IMR-90 (cell line): ENCODE results near the gene FAM193A. TPM values are rescaled to one million over a fixed set of nuclear protein-coding genes. Genes with fewer than 3 reads are reported as not detected.

Experiments
- ATAC-seq: fragments of 200-7000 bp; cut with Tn5 transposase; 2 replicates; pipeline ENCODE4 v1.9.1; 2020; ENCODE audit warnings: low read depth, mild to moderate bottlenecking, moderate library complexity
- BruUV-seq: library from RNA; stranded (reverse); fragments of 400-500 nt; replicated peaks from 2 replicates; lab custom pipeline; 2021; lab: Mats Ljungman, UMichigan
- CTCF ChIA-PET: fragments of 300-600 bp; formaldehyde crosslinking; extraction: SDS; loops from one replicate; lab custom pipeline; 2021; ENCODE audit warnings: antibody characterized with exemption; lab: Yijun Ruan, JAX
- POLR2A ChIA-PET: fragments of 300-600 bp; sonication (Branson Sonifier 250); formaldehyde crosslinking; loops from one replicate; lab custom pipeline; 2022; ENCODE audit warnings: antibody characterized with exemption; ENCODE audit not compliant: unreplicated experiment; lab: Charles Lee
- DNase-seq: peaks from one replicate; pipeline ENCODE4 v3.0.0; 2013
- H2AFZ ChIP-seq: replicated peaks from 2 replicates; pipeline ENCODE3; 2013; ENCODE audit warnings: low read length, mild to moderate bottlenecking; ENCODE audit not compliant: poor library complexity
- H2AK5ac ChIP-seq: 2 replicates; pipeline ENCODE4 v1.6.1; 2013; ENCODE audit warnings: low read depth, low read length, inconsistent platforms
- H2AK9ac ChIP-seq: replicated peaks from 2 replicates; pipeline ENCODE3; 2013; ENCODE audit warnings: mild to moderate bottlenecking, low read depth, low read length, moderate library complexity; ENCODE audit not compliant: poor library complexity
- H2BK120ac ChIP-seq: 2 replicates; pipeline ENCODE4 v1.6.1; 2013; ENCODE audit warnings: low read depth, low read length, inconsistent platforms
- H2BK15ac ChIP-seq: 3 replicates; pipeline ENCODE4 v1.6.1; 2013; ENCODE audit warnings: low read depth, low read length, inconsistent platforms
- H2BK20ac ChIP-seq: 2 replicates; pipeline ENCODE4 v1.6.1; 2013; ENCODE audit warnings: low read depth, mild to moderate bottlenecking, inconsistent platforms, low read length, moderate library complexity
- H2BK5ac ChIP-seq: 2 replicates; pipeline ENCODE4 v1.6.1; 2013; ENCODE audit warnings: mild to moderate bottlenecking, low read depth, low read length, inconsistent platforms; ENCODE audit not compliant: poor library complexity, severe bottlenecking
- H3K14ac ChIP-seq: replicated peaks from 2 replicates; pipeline ENCODE4 v1.6.1; 2013; ENCODE audit warnings: low read depth, low read length, inconsistent platforms
- H3K18ac ChIP-seq: 2 replicates; pipeline ENCODE4 v1.6.1; 2013; ENCODE audit warnings: low read depth, low read length, control low read depth
- H3K23ac ChIP-seq: 2 replicates; pipeline ENCODE4 v1.6.1; 2013; ENCODE audit warnings: low read depth, low read length, inconsistent platforms
- H3K27ac ChIP-seq: 2 replicates; pipeline ENCODE4 v1.5.1; 2013; ENCODE audit warnings: mild to moderate bottlenecking, control low read depth, low read length; ENCODE audit not compliant: insufficient read depth
- H3K27me3 ChIP-seq: 2 replicates; pipeline ENCODE4 v1.6.1; 2013; ENCODE audit warnings: low read length; ENCODE audit not compliant: control insufficient read depth, insufficient read depth
- H3K36me3 ChIP-seq: 2 replicates; pipeline ENCODE4 v1.6.1; 2013; ENCODE audit warnings: low read length, mixed read lengths; ENCODE audit not compliant: control insufficient read depth, insufficient read depth
- H3K4ac ChIP-seq: 2 replicates; pipeline ENCODE4 v1.6.1; 2013; ENCODE audit warnings: low read depth, low read length, inconsistent platforms
- H3K4me1 ChIP-seq: 2 replicates; pipeline ENCODE4 v1.6.1; 2013; ENCODE audit warnings: low read length, mixed read lengths; ENCODE audit not compliant: control insufficient read depth, insufficient read depth
- H3K4me2 ChIP-seq: 2 replicates; pipeline ENCODE4 v1.6.1; 2013; ENCODE audit warnings: low read depth, mild to moderate bottlenecking, control low read depth, low read length, moderate library complexity
- H3K4me3 ChIP-seq: 2 replicates; pipeline ENCODE4 v1.5.1; 2013; ENCODE audit warnings: low read depth, mild to moderate bottlenecking, control low read depth, low read length, moderate library complexity; ENCODE audit not compliant: insufficient read depth
- H3K56ac ChIP-seq: 2 replicates; pipeline ENCODE4 v1.6.1; 2013; ENCODE audit warnings: low read length, inconsistent platforms; ENCODE audit not compliant: insufficient read depth; ENCODE audit errors: extremely low read depth
- H3K79me1 ChIP-seq, 2 experiments: 2 replicates each; pipeline ENCODE4 v1.6.1; 2013; ENCODE audit warnings: low read length in 2 of 2, inconsistent platforms in 1 of 2, low read depth in 1 of 2
- H3K9ac ChIP-seq: 2 replicates; pipeline ENCODE4 v1.6.1; 2013; ENCODE audit warnings: low read depth, low read length, control low read depth
- H3K9me1 ChIP-seq: 2 replicates; pipeline ENCODE4 v1.6.1; 2013; ENCODE audit warnings: low read length, inconsistent platforms; ENCODE audit not compliant: insufficient read depth
- H3K9me3 ChIP-seq: 2 replicates; pipeline ENCODE4 v1.6.1; 2013; ENCODE audit warnings: low read length; ENCODE audit not compliant: control insufficient read depth, insufficient read depth
- H4K20me1 ChIP-seq: 2 replicates; pipeline ENCODE4 v1.6.1; 2013; ENCODE audit warnings: low read length, inconsistent platforms; ENCODE audit not compliant: insufficient read depth
- H4K5ac ChIP-seq: 2 replicates; pipeline ENCODE4 v1.6.1; 2013; ENCODE audit warnings: mild to moderate bottlenecking, low read depth, low read length, control low read depth
- H4K8ac ChIP-seq, 2 experiments: 2 replicates each; pipeline ENCODE4 v1.6.1; 2013; ENCODE audit warnings: low read depth in 2 of 2, low read length in 2 of 2, control low read depth in 1 of 2, inconsistent platforms in 1 of 2
- H4K91ac ChIP-seq: 2 replicates; pipeline ENCODE4 v1.6.1; 2013; ENCODE audit warnings: low read depth, low read length, inconsistent platforms; ENCODE audit not compliant: insufficient read depth
- BHLHE40 ChIP-seq: fragments of 150-350 bp; IDR thresholded peaks from 2 replicates; pipeline ENCODE4 v1.6.1; 2016; ENCODE audit warnings: mild to moderate bottlenecking, low read depth, low read length
- CEBPB ChIP-seq: IDR thresholded peaks from 2 replicates; pipeline ENCODE4 v1.6.1; 2012; ENCODE audit warnings: low read depth, low read length, improper control_type of control experiment
- CHD1 ChIP-seq: IDR thresholded peaks from 2 replicates; pipeline ENCODE4 v1.6.1; 2012; ENCODE audit warnings: low read depth, low read length, improper control_type of control experiment
- FOS ChIP-seq: fragments of 150-350 bp; IDR thresholded peaks from 2 replicates; pipeline ENCODE4 v1.6.1; 2016; ENCODE audit warnings: low read depth, low read length
- MAFK ChIP-seq: IDR thresholded peaks from 2 replicates; pipeline ENCODE4 v1.6.1; 2012; ENCODE audit warnings: low read depth, low read length, improper control_type of control experiment
- MAZ ChIP-seq: IDR thresholded peaks from 2 replicates; pipeline ENCODE4 v1.6.1; 2012; ENCODE audit warnings: low read depth, mild to moderate bottlenecking, low read length, improper control_type of control experiment, moderate library complexity, borderline replicate concordance
- MXI1 ChIP-seq: IDR thresholded peaks from 2 replicates; pipeline ENCODE4 v1.6.1; 2012; ENCODE audit warnings: low read depth, mild to moderate bottlenecking, low read length, moderate library complexity, borderline replicate concordance
- NFE2L2 ChIP-seq: fragments of 150-350 bp; IDR thresholded peaks from 2 replicates; pipeline ENCODE4 v1.6.1; 2016; ENCODE audit warnings: low read depth, mild to moderate bottlenecking, low read length
- RAD21 ChIP-seq: IDR thresholded peaks from 2 replicates; pipeline ENCODE4 v1.6.1; 2012; ENCODE audit warnings: low read length, improper control_type of control experiment
- RFX5 ChIP-seq: IDR thresholded peaks from 2 replicates; pipeline ENCODE4 v1.8.0; 2012; ENCODE audit warnings: low read depth, mild to moderate bottlenecking, low read length, moderate library complexity
- SMC3 ChIP-seq: fragments of 150-350 bp; IDR thresholded peaks from 2 replicates; pipeline ENCODE4 v1.6.1; 2016; ENCODE audit warnings: low read depth, mild to moderate bottlenecking, antibody characterized with exemption, low read length, moderate library complexity
- WGBS, 2 experiments: methylation state at CpG; one replicate each; pipeline versions ENCODE4 v1.1.5 to v1.1.7; 2013; ENCODE audit warnings: missing lambda C conversion rate in 2 of 2; ENCODE audit not compliant: insufficient read length in 1 of 2; ENCODE audit errors: extremely low coverage in 2 of 2; 5-methylcytosine and 5-hydroxymethylcytosine counted together
- dilution Hi-C: fragments of 300-500 bp; cut with HindIII; formaldehyde crosslinking; loops from one replicate; pipeline ENCODE4 v1.14.3; 2018; ENCODE audit warnings: low sequenced_read_pairs; ENCODE audit not compliant: unreplicated experiment
- in situ Hi-C: fragments of 300-500 bp; cut with MboI; formaldehyde crosslinking; loops from 3 replicates; pipeline ENCODE4 v1.14.3; 2019; ENCODE audit warnings: low sequenced_read_pairs, inconsistent platforms, mixed read lengths
- intact Hi-C: fragments of 100-400 bp; cut with micrococcal nuclease; formaldehyde crosslinking; loops from 2 replicates; pipeline ENCODE4 v1.10.0; 2022
- polyA plus RNA-seq, 3 experiments: library from polyadenylated mRNA; depleted of rRNA; stranded (reverse); fragments of >200 nt; gene quantifications; 2 replicates each; pipeline ENCODE4 v1.2.3, GENCODE V29; 2012; ENCODE audit warnings: low replicate concordance in 1 of 3
- total RNA-seq: library from RNA; depleted of rRNA; stranded (reverse); fragments of >200 nt; gene quantifications from 2 replicates; pipeline ENCODE4 v1.2.3, GENCODE V29; 2012
- TF ChIP-seq, protein P1 (sequence below): fragments of 150-350 bp; IDR thresholded peaks from 2 replicates; pipeline ENCODE4 v1.6.1; 2016; ENCODE audit warnings: low read depth, mild to moderate bottlenecking, low read length, moderate library complexity, borderline replicate concordance
- TF ChIP-seq, protein P2 (sequence below): fragments of 150-350 bp; IDR thresholded peaks from 2 replicates; pipeline ENCODE4 v1.6.1; 2017; ENCODE audit warnings: mild to moderate bottlenecking, antibody characterized with exemption, low read length, low read depth

FAM193A gene
- total and polyA plus RNA-seq, 2 of the 4 experiments (the other 2 are of a cell fraction), result 6.8 to 11.0 TPM

DNA sequence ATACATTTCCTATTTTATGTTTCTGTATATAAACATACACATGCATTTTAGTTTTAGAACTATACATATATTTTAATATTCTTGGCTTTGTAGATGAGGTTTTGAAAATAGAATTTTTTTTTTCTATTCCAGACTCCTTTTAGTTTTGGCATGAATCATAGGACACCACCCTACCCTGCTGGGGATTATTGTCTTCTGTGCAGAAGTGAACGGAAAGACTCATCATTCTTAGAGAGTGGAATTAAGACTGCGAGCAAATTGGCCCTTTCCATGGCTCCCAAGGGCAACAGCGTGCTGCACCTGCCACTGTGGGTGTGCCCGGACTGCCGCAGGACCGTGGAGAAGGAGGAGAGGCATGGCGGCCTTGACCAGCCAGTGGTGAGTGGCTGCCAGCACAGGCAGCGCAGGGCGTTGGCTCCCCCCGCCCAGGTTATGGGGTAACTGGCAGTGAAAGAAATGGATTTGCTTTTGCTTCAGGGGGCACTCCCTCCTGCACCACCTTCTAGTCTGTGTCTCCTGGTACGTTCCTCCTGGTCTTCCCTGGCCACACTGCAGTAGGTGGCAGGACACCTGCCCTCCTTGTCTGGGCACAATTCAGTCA lies 59.6 kb downstream of the FAM193A start:
- no peak for DNase-seq
- dilution Hi-C loops (no loop called here), in situ Hi-C loops (no loop called here), intact Hi-C loops (no loop called here)
- TF ChIP-seq MAFK (no peak), CEBPB (no peak), NFE2L2 (no peak), RAD21 (no peak), SMC3 (no peak), BHLHE40 (no peak), MXI1 (no peak), RFX5 (no peak), FOS (no peak), MAZ (no peak), CHD1 (no peak)
- TF ChIP-seq, protein P1, sequence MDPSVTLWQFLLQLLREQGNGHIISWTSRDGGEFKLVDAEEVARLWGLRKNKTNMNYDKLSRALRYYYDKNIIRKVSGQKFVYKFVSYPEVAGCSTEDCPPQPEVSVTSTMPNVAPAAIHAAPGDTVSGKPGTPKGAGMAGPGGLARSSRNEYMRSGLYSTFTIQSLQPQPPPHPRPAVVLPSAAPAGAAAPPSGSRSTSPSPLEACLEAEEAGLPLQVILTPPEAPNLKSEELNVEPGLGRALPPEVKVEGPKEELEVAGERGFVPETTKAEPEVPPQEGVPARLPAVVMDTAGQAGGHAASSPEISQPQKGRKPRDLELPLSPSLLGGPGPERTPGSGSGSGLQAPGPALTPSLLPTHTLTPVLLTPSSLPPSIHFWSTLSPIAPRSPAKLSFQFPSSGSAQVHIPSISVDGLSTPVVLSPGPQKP, result no peak
- TF ChIP-seq, protein P2, sequence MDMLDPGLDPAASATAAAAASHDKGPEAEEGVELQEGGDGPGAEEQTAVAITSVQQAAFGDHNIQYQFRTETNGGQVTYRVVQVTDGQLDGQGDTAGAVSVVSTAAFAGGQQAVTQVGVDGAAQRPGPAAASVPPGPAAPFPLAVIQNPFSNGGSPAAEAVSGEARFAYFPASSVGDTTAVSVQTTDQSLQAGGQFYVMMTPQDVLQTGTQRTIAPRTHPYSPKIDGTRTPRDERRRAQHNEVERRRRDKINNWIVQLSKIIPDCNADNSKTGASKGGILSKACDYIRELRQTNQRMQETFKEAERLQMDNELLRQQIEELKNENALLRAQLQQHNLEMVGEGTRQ, result no peak
- ChIA-PET CTCF (no interaction called here), POLR2A (no interaction called here)
- no peak overlapping the region; a peak in 1 of 4 replicates for H4K8ac ChIP-seq
- H3K18ac ChIP-seq, result no peak overlapping the region
- H3K9me1 ChIP-seq, result peaks cover 55% of the 10 kb centered on the region
- H3K9me3 ChIP-seq, result no peaks in the 10 kb centered on the region
- H3K9ac ChIP-seq, result no peak overlapping the region
- no peak overlapping the region for H3K14ac ChIP-seq
- H2BK15ac ChIP-seq, result no peak overlapping the region
- no peak overlapping the region for H2AK9ac ChIP-seq
- no peak overlapping the region for H2BK5ac ChIP-seq
- BruUV-seq, result no TSS peak
- H2AFZ ChIP-seq, result no peak overlapping the region
- H2AK5ac ChIP-seq, result no peak overlapping the region
- peaks cover 37% of the 10 kb centered on the region for H3K4me1 ChIP-seq
- no peak overlapping the region for H3K27ac ChIP-seq
- H3K23ac ChIP-seq, result no peak overlapping the region
- no peak overlapping the region for H3K4me3 ChIP-seq
- H4K5ac ChIP-seq, result no peak overlapping the region
- H3K56ac ChIP-seq, result no peak overlapping the region
- H2BK20ac ChIP-seq, result no peak overlapping the region
- ATAC-seq, result no peak
- peaks cover 11% of the 10 kb centered on the region for H3K36me3 ChIP-seq
- WGBS, 2 experiments, result no CpG with 5 or more reads among the region's 11 CpGs
- no peak overlapping the region for H2BK120ac ChIP-seq
- no peak overlapping the region for H4K91ac ChIP-seq
- no peaks in the 10 kb centered on the region for H3K27me3 ChIP-seq
- no peak overlapping the region for H3K4me2 ChIP-seq
- H3K4ac ChIP-seq, result no peak overlapping the region
- peaks cover 99% of the 10 kb centered on the region for H4K20me1 ChIP-seq
- peaks cover 31 to 95% of the 10 kb centered on the region in 2 experiments for H3K79me1 ChIP-seq
